CD4-positive, alpha-beta T cell treated with Interleukin-6 at 100 ng/mL for 8 hours (primary cell): ENCODE data around the gene CATSPER4.

Experiments
- DNase-seq: peaks from one replicate; pipeline ENCODE4 v3.0.0-alpha.2; 2020; ENCODE audit warnings: mixed read lengths, low spot score

CATSPER4 gene

DNA sequence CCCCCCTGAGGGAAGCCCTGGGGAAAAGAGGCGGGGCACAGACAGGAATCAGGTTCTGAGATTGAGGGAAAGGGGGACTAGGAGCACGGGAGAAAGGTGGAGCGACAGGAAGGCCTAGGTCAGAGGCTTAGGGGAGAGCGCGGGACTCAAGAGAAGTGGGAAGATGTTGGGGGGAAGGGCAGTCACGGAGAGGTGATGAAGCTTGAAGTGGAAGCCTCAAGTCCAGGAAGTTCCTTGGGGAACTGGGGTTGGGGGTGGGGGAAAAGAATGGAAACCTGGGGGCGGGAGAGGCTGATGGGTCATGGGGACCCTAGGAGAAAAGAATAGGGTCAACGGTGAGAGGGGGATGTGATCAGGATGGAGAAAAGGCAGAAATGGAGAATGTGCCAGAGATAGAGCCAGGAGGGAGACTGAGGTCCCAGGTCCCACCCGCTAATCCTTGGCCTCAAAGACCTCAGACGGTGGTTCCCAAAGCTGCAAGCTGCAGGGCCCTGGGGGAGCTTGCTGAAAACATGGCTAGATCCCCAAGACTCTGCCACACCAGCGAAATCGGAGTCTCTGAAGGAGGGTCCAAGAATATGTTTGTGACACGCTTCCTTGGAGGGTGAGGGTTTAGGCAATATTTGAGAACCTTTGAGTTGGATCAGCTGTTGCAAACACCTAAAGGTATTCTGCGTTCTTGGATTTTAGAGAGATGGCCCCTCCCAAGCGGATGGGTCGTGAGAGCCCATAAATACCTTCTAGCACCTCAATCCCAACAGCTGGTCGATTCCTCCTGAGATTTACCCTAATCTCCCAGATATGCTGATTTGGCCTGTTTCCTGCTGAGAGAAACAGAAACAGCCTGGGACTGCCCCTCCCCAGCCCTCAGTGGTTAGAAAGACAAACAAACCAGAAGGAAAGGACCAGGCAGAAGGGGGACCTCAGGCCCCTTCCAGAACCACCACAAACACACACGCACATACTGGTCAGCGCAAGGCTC is 25.2 kb upstream of the CATSPER4 start:
- no peak for DNase-seq

DNA sequence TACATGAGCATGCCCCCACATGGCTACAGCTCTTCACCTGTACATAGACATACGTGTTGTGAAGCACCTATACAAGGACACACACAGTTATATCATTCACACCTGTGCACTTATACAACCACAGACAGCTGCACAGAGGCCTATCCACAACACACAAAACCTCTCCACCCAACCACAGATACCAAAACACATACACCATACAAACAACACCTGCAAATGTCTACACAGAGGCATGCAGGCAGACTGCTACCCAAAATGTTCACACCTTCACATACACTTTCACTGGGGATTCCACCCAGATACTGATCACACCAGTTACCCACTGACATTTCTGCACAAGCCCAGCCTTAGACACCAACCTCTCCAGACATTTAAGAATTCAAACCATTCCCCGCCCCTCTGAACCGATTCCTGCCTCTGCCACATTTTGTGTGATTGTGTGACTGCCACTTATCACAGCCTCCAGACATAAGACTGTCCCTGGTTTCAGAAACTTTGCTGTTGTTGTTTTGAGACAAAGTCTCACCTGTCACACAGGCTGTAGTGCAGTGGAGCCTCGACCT is 23.6 kb upstream of the CATSPER4 start:
- no peak for DNase-seq

DNA sequence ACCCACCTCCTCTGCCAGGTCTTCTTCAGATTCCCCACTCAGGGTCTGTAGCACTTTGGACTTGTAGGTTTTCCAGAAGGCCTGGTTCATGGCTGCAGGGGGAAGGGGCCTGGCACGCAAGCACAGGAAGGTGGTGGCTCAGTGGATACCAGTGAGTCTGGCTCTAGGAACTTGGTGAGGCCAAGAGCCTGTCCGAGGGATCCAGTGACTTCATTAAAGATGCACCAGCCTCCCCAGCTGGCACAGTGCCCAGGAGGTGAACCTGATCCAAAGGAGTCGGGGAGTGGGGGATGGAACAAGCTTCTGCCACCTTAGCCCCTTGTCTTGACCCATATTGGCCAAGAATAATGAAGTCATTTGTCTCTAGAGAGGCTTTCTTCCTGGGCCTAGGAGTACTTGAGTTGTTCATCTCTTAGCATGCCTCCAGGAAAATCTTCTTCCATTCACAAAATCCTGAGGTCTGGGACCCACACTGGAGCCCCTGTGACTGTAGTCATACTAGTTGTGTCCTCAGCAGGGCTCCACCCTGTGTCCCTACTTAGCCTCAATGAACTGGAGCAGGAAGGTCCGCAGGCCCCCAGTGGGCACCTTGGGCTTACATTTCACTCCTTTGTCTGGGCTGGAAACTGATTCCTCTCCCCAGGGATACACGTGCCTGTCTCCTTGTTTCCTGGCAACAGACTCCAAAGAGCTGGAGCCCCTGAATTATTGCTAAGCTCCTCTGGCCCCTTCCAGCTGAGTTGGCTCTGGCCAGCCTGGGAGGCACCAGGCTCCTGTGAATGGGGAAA is 21.8 kb upstream of the CATSPER4 start, which contains the start of gene C1orf232:
TSS of gene C1orf232 (minus strand) at position 554 of the 788 bp plus-strand sequence. CDS start at position 90, 464 bp downstream.
- no peak for DNase-seq

GRCh38 chr1:26169198-26169554 is 21.2 kb upstream of the CATSPER4 start:
- no peak for DNase-seq

DNA sequence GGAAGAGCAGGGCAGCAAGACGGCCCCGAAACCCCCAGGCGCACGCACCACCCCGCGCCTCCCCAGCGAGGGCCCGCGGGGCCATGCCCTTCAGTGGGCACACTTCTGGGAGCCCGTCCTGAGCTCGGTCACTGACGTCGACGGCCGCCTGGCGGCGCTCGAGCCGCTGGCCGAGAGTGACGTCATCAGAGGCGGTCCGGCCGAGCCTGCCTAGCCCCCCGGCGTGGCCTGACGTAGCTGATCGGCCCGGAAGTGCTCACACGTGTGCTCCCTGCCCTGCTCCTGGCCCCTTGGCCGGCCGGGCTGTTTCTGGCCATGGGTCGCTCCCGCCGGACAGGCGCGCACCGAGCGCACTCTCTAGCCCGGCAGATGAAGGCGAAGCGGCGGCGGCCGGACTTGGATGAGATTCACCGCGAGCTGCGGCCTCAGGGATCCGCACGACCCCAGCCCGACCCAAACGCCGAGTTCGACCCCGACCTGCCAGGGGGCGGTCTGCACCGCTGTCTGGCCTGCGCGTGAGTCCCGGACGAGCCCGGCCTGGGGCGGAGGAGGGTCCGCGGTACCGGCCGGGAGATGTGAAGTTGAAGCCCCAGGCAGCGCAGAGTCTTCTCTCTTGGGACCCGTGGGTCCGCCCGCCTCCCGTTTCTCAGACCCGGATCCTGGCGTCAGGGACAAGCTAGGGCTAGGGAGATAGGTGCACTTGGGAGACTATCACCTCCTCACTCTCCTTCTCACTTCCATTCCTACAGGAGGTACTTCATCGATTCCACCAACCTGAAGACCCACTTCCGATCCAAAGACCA is 20.5 kb upstream of the CATSPER4 start, which contains the start of gene ZNF593:
TSS of gene ZNF593 (plus strand) at position 240 of the 803 bp plus-strand sequence. CDS start at position 316, 76 bp downstream.
- DNase-seq, result peak; percentile 83

- DNase-seq, result no peak
These were observed 20.0 kb upstream of the CATSPER4 start for GRCh38 chr1:26170472-26170821.

DNA sequence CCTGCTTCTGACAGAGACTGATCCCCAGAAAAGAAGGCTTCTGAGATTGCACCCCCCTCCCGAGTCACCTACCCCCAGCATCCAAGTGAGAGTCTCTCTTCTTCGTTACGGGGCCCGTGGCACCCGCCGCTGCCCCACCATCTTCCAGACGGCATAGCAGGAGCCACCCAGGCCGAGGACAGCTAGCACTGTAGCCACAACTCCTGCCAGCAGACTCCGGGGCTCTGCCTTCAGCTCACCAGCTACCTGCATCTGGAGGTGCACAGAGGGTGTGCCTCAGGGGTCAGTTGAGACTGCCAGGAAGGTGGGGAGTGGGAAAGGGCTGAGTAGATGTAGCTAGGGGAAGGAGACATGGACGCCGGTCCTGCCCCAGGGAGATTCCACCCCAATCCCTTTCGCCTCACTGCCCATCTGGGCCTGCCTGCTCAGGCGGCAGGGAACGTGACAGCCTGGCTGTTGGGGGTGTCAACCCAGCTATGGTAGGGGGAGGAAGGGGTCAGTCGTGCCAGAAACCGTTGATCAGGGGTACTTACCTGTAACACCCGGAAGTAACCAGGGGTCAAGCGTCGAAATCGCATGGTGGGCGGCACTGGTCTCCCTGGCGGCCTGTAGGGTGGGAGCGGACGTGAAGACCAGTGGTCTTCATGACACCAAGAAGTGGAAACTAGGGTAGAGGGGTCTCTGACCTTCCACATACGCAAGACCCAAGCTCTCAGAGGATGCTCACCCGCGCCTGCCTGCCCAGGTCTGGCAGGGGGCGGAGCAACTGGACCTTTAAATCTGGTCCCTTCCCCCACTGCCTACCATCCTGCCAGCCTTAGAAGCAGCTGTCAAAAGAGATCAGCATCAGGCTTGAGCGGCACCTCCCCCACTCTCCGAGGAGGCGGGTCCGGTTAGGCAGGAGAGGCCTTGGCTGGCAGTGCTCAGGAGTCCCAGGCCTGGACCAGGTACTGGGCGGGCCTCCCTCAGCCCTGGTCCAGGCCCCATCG is 19.0 kb upstream of the CATSPER4 start, which contains the start of gene ZNF593OS:
TSS of gene ZNF593OS (minus strand) at position 749 of the 989 bp plus-strand sequence. CDS start at position 578, 171 bp downstream.
- no peak for DNase-seq

- no peak for DNase-seq
These were observed 15.1 kb upstream of the CATSPER4 start for GRCh38 chr1:26175346-26175745.

DNA sequence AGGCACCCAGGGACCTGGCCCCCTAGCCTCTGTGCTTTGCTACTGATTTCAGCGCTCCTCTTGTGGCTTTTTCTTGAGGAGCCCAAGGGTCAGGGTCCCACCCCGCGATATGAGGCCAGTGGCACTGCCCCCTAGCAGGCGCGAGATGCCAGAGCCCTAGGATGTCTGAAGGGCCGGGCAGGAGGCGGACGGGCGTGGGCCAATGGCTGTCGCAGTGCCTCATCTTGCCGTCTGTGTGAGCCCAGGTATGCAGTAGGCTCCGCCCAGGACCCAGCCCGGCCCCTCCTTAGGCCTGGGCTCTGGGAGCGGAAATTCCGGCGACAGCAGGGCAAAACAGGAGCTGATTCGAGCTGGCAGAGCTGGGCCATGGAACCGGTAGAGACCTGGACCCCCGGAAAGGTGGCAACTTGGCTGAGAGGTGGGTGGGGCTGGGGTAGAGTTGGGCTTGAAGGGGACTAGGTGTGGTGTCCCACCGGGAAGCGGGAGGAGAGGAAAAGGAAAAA is 13.2 kb upstream of the CATSPER4 start, which contains the start of gene CNKSR1:
TSS of gene CNKSR1 (plus strand) at position 310 of the 503 bp plus-strand sequence. CDS start at position 367, 57 bp downstream.
- no peak for DNase-seq

GRCh38 chr1:26180010-26180506 is 10.3 kb upstream of the CATSPER4 start:
- DNase-seq, result no peak

- DNase-seq, result no peak
These were observed 8.6 kb upstream of the CATSPER4 start for GRCh38 chr1:26181586-26182382.

- no peak for DNase-seq
These were observed 8.1 kb upstream of the CATSPER4 start for GRCh38 chr1:26182383-26182696.

DNA sequence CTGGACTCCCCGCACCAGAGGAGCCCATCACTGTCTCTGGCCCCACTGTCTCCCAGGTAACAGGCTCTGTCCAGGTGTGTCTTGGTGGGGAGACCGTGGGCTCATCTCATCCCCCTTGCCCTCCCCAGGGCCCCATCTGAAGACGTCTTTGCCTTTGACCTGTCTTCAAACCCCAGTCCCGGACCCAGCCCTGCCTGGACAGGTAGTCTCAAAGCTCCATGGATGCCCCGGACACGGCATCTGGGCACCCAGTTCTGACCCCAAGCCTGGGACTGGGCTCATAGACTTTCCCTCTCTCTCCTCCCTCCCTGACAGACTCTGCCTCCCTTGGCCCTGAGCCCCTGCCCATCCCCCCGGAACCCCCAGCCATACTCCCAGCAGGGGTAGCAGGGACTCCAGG is 6.3 kb upstream of the CATSPER4 start:
- DNase-seq, result no peak

DNA sequence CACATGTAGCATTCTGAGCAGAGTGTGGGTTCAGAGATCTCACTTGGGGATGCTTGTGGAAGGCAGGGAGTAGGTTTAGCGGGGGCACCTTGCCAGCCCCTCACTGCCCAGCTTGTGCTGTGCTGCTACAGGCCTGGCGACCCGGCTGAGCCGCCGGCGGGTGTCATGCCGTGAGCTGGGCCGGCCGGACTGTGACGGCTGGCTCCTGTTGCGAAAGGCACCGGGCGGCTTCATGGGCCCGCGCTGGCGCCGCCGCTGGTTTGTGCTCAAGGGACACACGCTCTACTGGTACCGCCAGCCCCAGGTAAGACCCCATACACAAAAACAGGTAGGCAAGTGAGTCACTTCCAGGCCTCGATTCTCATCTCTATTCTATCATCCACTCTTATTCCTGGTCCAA is 5.5 kb upstream of the CATSPER4 start:
- DNase-seq, result no peak

DNA sequence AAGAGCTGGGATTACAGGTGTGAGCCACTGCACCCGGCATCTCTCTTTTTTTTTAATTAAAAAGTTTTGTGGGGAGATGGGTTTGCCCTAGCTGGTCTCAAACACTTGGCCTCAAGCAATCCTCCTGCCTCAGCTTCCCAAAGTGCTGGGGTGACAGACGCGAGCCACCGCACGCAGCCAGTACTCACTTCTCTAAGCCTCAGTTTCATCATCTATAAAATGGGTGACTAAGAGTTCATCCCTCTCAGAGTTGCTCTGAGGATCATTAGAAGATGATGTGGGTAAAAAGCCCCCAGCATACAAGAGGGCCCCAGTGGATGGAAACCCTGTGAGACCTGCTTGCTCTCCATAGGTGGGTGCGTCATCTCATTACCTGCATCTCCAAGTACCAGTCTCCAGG is 2.5 kb upstream of the CATSPER4 start:
- no peak for DNase-seq

DNA sequence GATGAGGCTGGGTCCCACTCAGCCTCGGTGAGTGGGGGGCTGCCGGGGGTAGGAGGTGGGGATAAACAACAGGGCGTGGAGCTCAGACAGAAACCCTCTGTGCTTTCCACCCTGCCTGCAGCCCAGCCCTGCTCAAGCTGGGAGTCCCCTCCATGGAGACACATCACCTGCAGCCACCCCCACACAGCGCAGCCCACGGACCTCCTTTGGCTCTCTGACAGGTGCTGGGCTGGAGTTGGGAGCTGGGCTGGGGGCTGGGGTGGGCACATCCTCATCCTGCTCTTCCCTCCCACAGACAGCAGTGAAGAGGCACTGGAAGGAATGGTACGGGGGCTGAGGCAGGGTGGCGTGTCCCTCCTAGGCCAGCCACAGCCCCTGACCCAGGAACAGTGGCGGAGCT is 1.9 kb upstream of the CATSPER4 start:
- no peak for DNase-seq

GRCh38 chr1:26189331-26189730 is 1.1 kb upstream of the CATSPER4 start:
- DNase-seq, result no peak

DNA sequence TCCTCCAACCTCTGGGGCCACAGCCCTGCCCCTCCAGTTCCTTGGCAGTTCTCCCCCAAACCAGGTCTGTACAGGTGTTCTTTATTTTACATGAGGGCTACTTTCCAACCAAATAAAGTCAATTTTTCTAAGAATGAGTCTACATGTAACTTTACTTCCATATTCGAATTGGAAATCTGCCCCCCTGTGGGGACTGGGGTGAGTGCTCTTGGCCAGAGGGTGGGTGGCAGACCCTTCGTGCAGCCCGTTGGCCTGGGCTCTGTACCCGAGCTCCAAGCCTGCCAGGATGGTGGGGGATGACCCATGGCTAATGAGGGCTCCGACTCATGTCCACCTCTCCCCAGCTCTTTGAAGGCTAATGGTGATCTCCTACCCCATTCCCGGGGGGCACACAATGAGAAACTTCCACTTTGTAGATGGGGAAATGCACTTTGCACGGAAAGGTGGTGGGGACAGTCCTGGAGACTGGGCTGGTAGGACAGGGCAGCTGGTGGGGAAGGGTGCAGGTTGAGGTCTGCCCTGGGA is 589 bp upstream of the CATSPER4 start:
- DNase-seq, result no peak

DNA sequence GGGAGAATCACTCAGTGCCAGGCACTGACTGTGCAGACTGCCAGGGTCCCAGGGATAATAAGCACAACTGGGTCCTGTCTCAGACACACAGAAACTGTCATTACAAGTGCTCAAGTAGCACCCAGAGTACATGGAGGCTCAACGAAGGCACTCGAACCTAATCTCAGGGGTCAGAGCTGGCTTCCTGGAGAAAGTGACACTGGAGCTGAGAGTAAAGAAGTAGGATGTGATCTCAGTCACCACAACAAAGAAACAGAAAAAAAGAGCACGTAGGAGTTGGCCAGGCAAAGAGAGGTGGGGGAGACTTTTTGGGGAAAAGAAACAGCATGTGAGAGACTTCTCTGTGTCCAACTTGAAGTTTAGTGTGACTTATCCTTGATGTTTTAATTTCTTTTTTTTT is 1.3 kb downstream of the CATSPER4 start:
- DNase-seq, result no peak
